Measurements from ENCODE around the gene AMH.

AMH gene

DNA sequence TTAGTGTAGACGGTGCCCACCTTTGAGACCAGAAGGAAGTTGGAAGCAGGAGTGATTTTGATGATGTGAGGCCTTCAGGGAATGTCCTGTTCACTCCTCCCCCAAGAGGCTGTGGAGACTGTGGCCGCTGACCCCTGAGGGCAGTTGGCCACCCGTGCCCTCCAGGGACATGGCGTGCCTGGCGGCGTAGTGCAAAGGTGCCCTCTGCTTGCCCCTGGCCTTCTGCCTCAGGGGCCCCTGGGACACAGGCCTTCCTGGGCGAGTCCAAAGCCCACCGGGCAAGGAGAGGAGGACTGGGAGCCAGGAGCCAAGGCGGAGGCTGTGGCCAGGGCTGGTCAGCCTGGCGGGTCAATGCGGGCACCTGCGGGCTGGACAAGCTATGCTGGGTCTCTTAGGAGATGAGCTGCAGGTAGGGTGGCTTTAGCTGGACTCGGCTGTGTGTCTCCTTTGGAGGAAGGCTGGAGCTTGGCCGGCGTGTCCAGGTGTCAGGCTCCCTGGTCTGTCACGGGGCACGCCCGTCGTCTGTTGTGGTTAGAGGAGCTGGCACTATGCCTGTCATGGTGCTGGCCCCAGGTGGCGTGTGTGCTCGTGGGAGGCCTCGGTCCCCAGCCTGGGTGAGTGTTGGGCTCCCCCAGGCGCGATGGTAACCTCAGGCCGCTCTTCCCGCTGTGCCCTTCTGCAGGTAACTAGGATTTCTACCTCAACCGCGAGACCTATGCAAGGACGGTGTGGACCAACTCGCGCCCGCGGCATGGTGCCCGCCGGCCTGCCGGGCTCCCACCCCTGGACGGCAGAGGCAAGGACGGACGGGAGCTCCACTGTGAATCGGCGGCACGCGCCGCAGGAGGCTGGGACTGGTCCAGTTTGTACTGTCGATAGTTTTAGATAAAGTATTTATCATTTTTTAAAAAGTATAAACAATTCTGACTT lies 19.8 kb upstream of the AMH start:
- no peak for TF ChIP-seq CTCF (IDR thresholded peaks at IDR 0.05)

DNA sequence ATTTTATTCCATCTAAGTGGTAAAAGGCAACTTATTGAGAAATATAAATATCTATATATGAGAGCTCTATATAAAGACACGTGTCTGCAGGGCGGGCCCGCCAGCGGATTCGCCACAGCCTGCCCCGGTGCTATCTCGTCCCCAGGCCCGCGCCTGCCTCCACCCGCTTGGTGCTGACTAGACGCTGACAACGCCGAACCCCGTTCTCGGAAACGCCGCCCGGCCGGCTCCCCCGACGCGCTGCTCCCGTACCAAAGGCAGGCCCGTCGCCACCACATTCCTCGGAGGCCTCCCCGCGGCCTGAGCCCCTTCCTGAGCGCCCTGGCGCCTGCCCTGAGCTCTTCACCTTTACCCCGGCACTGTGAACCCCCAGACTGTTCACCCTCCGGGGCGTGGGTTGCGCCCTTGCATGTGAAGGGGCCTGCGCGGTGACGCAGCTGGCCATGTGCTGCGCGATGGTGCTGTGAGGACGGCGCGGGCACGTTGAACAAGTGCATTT lies 19.0 kb upstream of the AMH start:
- TF ChIP-seq CTCF (IDR thresholded peaks at IDR 0.05) = no peak

DNA sequence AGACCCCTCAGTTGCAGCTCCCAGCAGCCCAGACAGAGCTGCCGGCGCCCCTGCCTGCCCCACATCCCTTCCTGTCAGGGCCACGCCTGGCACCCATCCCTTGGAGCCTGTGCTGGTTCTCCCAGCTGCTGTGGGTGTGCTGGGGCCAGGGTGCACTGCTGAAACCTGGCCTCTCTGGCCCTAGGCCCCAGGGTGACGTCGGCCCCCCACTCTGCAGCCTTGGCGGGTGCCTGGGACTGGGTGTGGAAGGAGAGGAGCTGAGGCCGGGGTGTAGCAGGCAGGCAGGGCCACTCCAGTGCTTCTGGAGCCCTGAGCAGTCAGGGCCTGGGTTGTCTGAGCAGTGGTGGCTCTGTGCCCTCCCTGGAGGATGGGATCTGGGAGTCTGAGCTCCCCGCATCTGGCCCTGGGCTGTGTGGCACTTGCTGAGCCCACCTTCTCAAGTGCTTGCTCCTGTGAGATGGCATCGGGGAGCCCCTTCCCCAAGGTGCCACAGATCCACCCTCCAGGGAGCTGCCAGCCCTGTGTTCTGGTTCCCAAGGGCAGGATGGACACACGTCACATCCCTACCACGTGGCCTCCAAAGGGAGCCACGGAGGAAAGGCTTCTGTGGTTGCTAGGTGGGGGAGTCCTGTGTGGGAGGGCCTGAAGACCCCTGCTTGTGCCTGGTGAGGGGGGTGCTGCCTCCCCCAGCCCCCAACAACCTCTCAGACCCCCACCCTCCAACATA lies 18.2 kb upstream of the AMH start:
- no peak for TF ChIP-seq CTCF (IDR thresholded peaks at IDR 0.05)

DNA sequence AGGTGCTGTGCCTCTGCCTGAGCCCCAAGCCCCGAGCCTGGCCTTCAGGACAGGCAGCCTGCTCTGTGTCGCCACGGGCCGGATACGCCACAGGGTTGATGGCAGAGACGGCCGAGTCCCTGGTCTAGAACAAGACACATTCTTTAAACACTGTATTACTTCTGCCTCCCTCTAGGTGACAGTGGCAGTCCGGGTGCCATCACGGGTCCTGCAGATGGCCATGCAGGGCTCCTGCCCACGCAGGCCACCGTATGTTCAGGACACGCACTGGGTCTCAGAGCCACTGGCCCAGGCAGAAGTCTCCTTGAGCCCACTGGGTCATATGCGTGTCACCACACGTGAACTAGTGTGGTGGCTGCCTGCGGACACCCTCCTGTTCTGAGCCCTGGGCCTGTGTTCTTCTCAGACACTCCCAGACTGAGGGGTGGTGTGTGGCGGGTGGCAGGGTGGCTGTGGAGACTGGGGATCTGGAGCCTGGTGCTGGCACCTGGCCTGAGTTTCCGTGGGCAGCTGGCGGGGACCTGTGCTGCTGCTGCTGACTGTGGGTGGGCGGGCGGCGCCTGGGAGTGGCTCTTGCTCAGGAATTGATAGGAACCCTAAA lies 17.4 kb upstream of the AMH start:
- no peak for TF ChIP-seq CTCF (IDR thresholded peaks at IDR 0.05)

DNA sequence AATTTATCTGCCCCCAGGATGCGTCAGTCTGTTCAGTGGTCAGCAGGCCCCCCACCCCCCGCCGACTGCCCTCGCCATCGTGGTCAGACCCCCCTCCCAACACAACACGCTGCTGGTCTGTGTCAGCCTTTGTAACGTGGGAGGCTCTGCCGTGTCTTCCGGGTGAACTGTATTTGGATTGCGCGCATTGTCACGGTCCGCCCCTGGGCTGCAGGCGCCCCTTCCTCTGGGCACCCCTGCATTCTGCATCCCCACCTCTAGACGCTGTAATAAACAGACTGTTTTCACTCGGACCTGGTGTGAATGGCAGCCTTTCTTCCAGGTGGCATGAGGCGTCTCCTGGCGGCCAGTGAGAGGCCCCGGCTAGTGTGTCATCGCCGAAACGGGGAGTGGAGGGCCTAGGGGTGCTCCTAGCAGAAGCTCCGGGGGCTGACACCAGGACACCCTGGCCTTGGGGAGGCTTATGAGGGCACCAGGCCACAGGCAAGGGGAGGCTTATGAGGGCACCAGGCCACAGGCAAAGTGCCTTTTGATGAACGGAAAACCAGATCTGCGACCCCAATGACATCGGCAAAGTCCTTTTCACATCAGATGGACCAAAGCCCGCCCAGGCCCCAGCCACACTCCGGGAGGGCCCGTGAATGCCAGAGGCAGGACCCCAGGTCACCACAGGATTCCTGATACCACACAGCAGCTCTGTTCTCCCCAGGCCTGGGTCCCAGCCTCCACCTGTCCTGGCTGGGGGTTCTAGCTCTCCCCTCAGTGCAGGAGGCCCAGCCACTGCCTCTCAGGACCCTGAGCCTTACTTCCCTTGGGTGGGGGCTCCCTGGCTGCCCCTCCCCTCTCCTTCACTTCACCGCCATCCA lies 16.6 kb upstream of the AMH start:
- no peak for TF ChIP-seq CTCF (IDR thresholded peaks at IDR 0.05)

DNA sequence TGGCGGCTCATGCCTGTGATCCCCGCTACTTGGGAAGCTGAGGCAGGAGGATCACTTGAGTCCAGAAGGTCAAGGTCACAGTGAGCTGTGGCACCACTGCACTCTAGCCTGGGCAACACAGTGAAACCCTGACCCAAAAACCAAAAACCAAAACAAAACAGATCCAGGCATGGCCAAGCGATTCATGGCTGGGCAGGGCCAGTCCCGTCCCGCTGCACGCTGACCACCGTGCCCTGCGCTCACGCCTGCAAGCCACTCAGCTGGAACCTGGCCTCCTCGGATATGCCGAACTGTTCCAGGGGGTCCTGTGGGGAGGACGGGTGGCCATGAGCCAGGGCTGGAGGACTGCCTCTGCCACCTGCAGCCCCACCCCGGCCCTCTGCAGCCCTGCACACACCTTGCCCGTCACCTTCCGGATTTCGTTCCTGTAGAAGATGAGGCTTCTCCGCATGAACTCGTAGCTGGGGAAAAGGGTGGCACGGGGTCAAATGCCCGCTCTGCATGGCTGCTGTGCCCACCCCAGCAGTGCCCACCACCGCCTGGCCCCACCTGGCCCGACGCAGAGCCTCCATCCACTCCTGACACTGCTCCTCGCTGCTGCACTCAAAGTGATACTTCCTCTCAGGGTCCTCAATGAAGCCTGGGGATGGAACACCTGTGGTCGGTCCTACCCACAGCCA lies 15.4 kb upstream of the AMH start:
- TF ChIP-seq CTCF (IDR thresholded peaks at IDR 0.05) = no peak
